SK-N-SH treated with all-trans-retinoic acid at 6 μM for 48 hours (cell line): Measurements from ENCODE around the gene RHOXF1.
"Not testable (repeated sequence)": the region's sequence is repeated elsewhere in the genome, so short reads cannot be mapped to it uniquely, and the experiment has no call there.

Source experiments
- ATAC-seq: fragments of 200-7000 bp; cut with Tn5 transposase; 3 replicates; pipeline ENCODE4 v1.9.1; 2020; ENCODE audit warnings: mild to moderate bottlenecking, moderate library complexity
- ARNTL ChIP-seq: fragments of 450-650 bp; formaldehyde crosslinking; IDR thresholded peaks from 2 replicates; pipeline ENCODE4 v1.5.0; 2020; ENCODE audit warnings: low read depth, mild to moderate bottlenecking, moderate library complexity, borderline replicate concordance
- CSDC2 ChIP-seq: fragments of 250-450 bp; sonication (Bioruptor Pico); IDR thresholded peaks from 2 replicates; pipeline ENCODE4 v1.5.0; 2020; ENCODE audit warnings: mild to moderate bottlenecking, moderate library complexity
- CSRNP3 ChIP-seq: fragments of 250-450 bp; sonication (Bioruptor Pico); IDR thresholded peaks from 2 replicates; pipeline ENCODE4 v1.5.1; 2021; ENCODE audit warnings: mild to moderate bottlenecking, moderate library complexity
- ISL1 ChIP-seq: fragments of 250-450 bp; sonication (Bioruptor Pico); IDR thresholded peaks from 2 replicates; pipeline ENCODE4 v2.1.2; 2022; ENCODE audit warnings: mild to moderate bottlenecking, moderate library complexity
- PPARA ChIP-seq: fragments of 250-450 bp; sonication (Bioruptor Pico); IDR thresholded peaks from 2 replicates; pipeline ENCODE4 v1.5.0; 2020; ENCODE audit warnings: mild to moderate bottlenecking, borderline replicate concordance
- RARB ChIP-seq: fragments of 250-450 bp; sonication (Bioruptor Pico); IDR thresholded peaks from 2 replicates; pipeline ENCODE4 v1.8.0; 2021; ENCODE audit warnings: mild to moderate bottlenecking, moderate library complexity
- SNAI2 ChIP-seq: fragments of 250-450 bp; sonication (Bioruptor Pico); IDR thresholded peaks from 2 replicates; pipeline ENCODE4 v1.5.0; 2020; ENCODE audit warnings: mild to moderate bottlenecking, moderate library complexity
- TCF4 ChIP-seq: fragments of 250-450 bp; sonication (Bioruptor Pico); IDR thresholded peaks from 2 replicates; pipeline ENCODE4 v1.8.0; 2021; ENCODE audit warnings: mild to moderate bottlenecking, moderate library complexity, borderline replicate concordance
- TOX ChIP-seq: fragments of 250-450 bp; sonication (Bioruptor Pico); IDR thresholded peaks from 2 replicates; pipeline ENCODE4 v1.8.0; 2021; ENCODE audit warnings: mild to moderate bottlenecking, moderate library complexity, borderline replicate concordance
- ZC3H10 ChIP-seq: fragments of 250-450 bp; sonication (Bioruptor Pico); IDR thresholded peaks from 2 replicates; pipeline ENCODE4 v1.5.1; 2021; ENCODE audit warnings: mild to moderate bottlenecking, moderate library complexity
- ZNF565 ChIP-seq: fragments of 450-650 bp; formaldehyde crosslinking; conservative IDR thresholded peaks from 2 replicates; pipeline ENCODE4 v1.5.0; 2020; ENCODE audit warnings: low read depth, mild to moderate bottlenecking, moderate library complexity
- ZNF70 ChIP-seq: fragments of 450-650 bp; formaldehyde crosslinking; IDR thresholded peaks from 2 replicates; pipeline ENCODE4 v1.5.0; 2020; ENCODE audit warnings: mild to moderate bottlenecking, moderate library complexity
- ZNF8 ChIP-seq: fragments of 450-650 bp; formaldehyde crosslinking; IDR thresholded peaks from 2 replicates; pipeline ENCODE4 v1.5.0; 2020; ENCODE audit warnings: mild to moderate bottlenecking, moderate library complexity
- TF ChIP-seq, protein P1 (sequence below): fragments of 250-450 bp; sonication (Bioruptor Pico); IDR thresholded peaks from 2 replicates; pipeline ENCODE4 v1.8.0; 2020; ENCODE audit warnings: mild to moderate bottlenecking, moderate library complexity, borderline replicate concordance
- TF ChIP-seq, protein P2 (sequence below): fragments of 250-450 bp; sonication (Bioruptor Pico); IDR thresholded peaks from 2 replicates; pipeline ENCODE4 v1.5.1; 2020; ENCODE audit warnings: low read depth, mild to moderate bottlenecking, moderate library complexity
- TF ChIP-seq, protein P3 (sequence below): fragments of 250-450 bp; sonication (Bioruptor Pico); IDR thresholded peaks from 2 replicates; pipeline ENCODE4 v1.8.0; 2021; ENCODE audit warnings: low read depth, mild to moderate bottlenecking, moderate library complexity, borderline replicate concordance
- TF ChIP-seq, protein P4 (sequence below): fragments of 250-450 bp; sonication (Bioruptor Pico); IDR thresholded peaks from 2 replicates; pipeline ENCODE4 v1.5.0; 2020; ENCODE audit warnings: mild to moderate bottlenecking, moderate library complexity

The RHOXF1 gene

GRCh38 chrX:120140293-120140981, 24.7 kb upstream of the RHOXF1 start:
- ATAC-seq: no peak
- TF ChIP-seq ZNF70 (CRISPR knock-in tag): no peak
- TF ChIP-seq, protein P1, sequence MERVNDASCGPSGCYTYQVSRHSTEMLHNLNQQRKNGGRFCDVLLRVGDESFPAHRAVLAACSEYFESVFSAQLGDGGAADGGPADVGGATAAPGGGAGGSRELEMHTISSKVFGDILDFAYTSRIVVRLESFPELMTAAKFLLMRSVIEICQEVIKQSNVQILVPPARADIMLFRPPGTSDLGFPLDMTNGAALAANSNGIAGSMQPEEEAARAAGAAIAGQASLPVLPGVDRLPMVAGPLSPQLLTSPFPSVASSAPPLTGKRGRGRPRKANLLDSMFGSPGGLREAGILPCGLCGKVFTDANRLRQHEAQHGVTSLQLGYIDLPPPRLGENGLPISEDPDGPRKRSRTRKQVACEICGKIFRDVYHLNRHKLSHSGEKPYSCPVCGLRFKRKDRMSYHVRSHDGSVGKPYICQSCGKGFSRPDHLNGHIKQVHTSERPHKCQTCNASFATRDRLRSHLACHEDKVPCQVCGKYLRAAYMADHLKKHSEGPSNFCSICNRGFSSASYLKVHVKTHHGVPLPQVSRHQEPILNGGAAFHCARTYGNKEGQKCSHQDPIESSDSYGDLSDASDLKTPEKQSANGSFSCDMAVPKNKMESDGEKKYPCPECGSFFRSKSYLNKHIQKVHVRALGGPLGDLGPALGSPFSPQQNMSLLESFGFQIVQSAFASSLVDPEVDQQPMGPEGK: no peak
- TF ChIP-seq, protein P2, sequence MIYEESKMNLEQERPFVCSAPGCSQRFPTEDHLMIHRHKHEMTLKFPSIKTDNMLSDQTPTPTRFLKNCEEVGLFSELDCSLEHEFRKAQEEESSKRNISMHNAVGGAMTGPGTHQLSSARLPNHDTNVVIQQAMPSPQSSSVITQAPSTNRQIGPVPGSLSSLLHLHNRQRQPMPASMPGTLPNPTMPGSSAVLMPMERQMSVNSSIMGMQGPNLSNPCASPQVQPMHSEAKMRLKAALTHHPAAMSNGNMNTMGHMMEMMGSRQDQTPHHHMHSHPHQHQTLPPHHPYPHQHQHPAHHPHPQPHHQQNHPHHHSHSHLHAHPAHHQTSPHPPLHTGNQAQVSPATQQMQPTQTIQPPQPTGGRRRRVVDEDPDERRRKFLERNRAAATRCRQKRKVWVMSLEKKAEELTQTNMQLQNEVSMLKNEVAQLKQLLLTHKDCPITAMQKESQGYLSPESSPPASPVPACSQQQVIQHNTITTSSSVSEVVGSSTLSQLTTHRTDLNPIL (CRISPR knock-in tag): no peak
- TF ChIP-seq TOX (CRISPR knock-in tag): no peak
- TF ChIP-seq PPARA (CRISPR knock-in tag): no peak
- TF ChIP-seq ARNTL: no peak
- TF ChIP-seq CSRNP3 (CRISPR knock-in tag): no peak
- no peak for TF ChIP-seq TCF4

DNA sequence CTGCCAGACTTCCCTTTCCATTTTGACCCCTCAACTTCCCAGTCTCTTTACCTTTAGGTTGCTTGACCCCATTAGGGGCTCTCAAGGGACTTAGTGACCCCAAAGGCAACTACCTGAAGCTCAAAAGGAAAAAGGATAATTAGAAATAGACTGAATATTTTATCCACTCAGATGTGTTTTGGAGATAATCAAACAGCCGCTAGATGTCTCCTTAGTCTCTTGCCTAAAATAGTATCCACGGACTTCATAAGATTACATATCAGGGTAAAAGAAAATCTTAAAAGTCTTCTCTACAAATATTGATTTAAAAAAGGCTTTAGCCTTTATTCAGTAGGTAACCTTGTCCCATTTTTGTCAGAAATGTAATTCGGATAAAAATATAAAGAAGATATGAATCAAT, 21.7 kb upstream of the RHOXF1 start:
- TF ChIP-seq, protein P3, sequence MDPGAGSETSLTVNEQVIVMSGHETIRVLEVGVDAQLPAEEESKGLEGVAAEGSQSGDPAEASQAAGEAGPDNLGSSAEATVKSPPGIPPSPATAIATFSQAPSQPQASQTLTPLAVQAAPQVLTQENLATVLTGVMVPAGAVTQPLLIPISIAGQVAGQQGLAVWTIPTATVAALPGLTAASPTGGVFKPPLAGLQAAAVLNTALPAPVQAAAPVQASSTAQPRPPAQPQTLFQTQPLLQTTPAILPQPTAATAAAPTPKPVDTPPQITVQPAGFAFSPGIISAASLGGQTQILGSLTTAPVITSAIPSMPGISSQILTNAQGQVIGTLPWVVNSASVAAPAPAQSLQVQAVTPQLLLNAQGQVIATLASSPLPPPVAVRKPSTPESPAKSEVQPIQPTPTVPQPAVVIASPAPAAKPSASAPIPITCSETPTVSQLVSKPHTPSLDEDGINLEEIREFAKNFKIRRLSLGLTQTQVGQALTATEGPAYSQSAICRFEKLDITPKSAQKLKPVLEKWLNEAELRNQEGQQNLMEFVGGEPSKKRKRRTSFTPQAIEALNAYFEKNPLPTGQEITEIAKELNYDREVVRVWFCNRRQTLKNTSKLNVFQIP (CRISPR knock-in tag): no peak
- TF ChIP-seq CSRNP3 (CRISPR knock-in tag) (no peak), SNAI2 (no peak), ISL1 (CRISPR knock-in tag) (no peak), ZNF70 (CRISPR knock-in tag) (no peak), ZNF565 (CRISPR knock-in tag) (no peak), RARB (no peak)
- TF ChIP-seq, protein P1: no peak
- ATAC-seq: no peak

- no peak for TF ChIP-seq CSRNP3 (CRISPR knock-in tag)
- no peak for TF ChIP-seq PPARA (CRISPR knock-in tag)
- TF ChIP-seq ZC3H10 (CRISPR knock-in tag): no peak
- ATAC-seq: no peak
These were observed 21.1 kb upstream of the RHOXF1 start for GRCh38 chrX:120136840-120137239.

GRCh38 chrX:120136128-120136527, 20.4 kb upstream of the RHOXF1 start:
- TF ChIP-seq CSDC2 (CRISPR knock-in tag) (no peak), ZC3H10 (CRISPR knock-in tag) (no peak), ARNTL (no peak), SNAI2 (no peak), ZNF8 (CRISPR knock-in tag) (no peak)
- TF ChIP-seq, protein P1: no peak
- TF ChIP-seq, protein P4, sequence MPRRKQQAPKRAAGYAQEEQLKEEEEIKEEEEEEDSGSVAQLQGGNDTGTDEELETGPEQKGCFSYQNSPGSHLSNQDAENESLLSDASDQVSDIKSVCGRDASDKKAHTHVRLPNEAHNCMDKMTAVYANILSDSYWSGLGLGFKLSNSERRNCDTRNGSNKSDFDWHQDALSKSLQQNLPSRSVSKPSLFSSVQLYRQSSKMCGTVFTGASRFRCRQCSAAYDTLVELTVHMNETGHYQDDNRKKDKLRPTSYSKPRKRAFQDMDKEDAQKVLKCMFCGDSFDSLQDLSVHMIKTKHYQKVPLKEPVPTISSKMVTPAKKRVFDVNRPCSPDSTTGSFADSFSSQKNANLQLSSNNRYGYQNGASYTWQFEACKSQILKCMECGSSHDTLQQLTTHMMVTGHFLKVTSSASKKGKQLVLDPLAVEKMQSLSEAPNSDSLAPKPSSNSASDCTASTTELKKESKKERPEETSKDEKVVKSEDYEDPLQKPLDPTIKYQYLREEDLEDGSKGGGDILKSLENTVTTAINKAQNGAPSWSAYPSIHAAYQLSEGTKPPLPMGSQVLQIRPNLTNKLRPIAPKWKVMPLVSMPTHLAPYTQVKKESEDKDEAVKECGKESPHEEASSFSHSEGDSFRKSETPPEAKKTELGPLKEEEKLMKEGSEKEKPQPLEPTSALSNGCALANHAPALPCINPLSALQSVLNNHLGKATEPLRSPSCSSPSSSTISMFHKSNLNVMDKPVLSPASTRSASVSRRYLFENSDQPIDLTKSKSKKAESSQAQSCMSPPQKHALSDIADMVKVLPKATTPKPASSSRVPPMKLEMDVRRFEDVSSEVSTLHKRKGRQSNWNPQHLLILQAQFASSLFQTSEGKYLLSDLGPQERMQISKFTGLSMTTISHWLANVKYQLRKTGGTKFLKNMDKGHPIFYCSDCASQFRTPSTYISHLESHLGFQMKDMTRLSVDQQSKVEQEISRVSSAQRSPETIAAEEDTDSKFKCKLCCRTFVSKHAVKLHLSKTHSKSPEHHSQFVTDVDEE (CRISPR knock-in tag): no peak
- no peak for ATAC-seq

GRCh38 chrX:120128306-120128846, 12.7 kb upstream of the RHOXF1 start:
- not testable (repeated sequence) for ATAC-seq
